Astrocyte (in vitro differentiated cells and primary cell): Measurements from ENCODE around the gene PLEKHG4. TPM values are rescaled to one million over a fixed set of nuclear protein-coding genes. Genes with fewer than 3 reads are reported as not detected.
A peak's percentile ranks its signal among the peaks of the same experiment; 100 is the strongest.

Source experiments
- DNase-seq: peaks from one replicate; pipeline ENCODE4 v3.0.0-alpha.2; 2010; ENCODE audit warnings: low read depth
- FAIRE-seq: peaks from 2 replicates; lab custom pipeline; 2011; peaks lifted over from hg19 to GRCh38; lab: Jason Lieb, UNC
- H2AFZ ChIP-seq: 2 replicates; pipeline ENCODE4 v1.6.0; 2012; ENCODE audit warnings: low read depth, low read length, inconsistent platforms
- H3K27ac ChIP-seq: 2 replicates; pipeline ENCODE4 v1.5.1; 2011; ENCODE audit warnings: low read depth, low read length, inconsistent platforms
- H3K27me3 ChIP-seq: 2 replicates; pipeline ENCODE4 v1.6.0; 2011; ENCODE audit warnings: low read length, inconsistent platforms; ENCODE audit not compliant: insufficient read depth
- H3K36me3 ChIP-seq: 2 replicates; pipeline ENCODE4 v1.5.1; 2011; ENCODE audit warnings: low read length, inconsistent platforms; ENCODE audit not compliant: insufficient read depth
- H3K4me1 ChIP-seq: 2 replicates; pipeline ENCODE4 v1.5.1; 2011; ENCODE audit warnings: low read length, inconsistent platforms; ENCODE audit not compliant: insufficient read depth
- H3K4me2 ChIP-seq: 2 replicates; pipeline ENCODE4 v1.6.0; 2012; ENCODE audit warnings: low read length, inconsistent platforms
- H3K4me3 ChIP-seq: 2 replicates; pipeline ENCODE4 v1.5.1; 2011; ENCODE audit warnings: low read depth, mild to moderate bottlenecking, low read length, inconsistent platforms; ENCODE audit not compliant: insufficient read depth
- H3K79me2 ChIP-seq: 2 replicates; pipeline ENCODE4 v1.6.0; 2012; ENCODE audit warnings: mild to moderate bottlenecking, low read length, inconsistent platforms; ENCODE audit not compliant: insufficient read depth
- H3K9ac ChIP-seq: 2 replicates; pipeline ENCODE4 v1.6.0; 2012; ENCODE audit warnings: mild to moderate bottlenecking, low read length, inconsistent platforms
- H3K9me3 ChIP-seq: 2 replicates; pipeline ENCODE4 v1.5.1; 2012; ENCODE audit warnings: low read depth, mild to moderate bottlenecking, low read length, inconsistent platforms; ENCODE audit not compliant: insufficient read depth
- H4K20me1 ChIP-seq: 2 replicates; pipeline ENCODE4 v1.6.0; 2012; ENCODE audit warnings: low read length, inconsistent platforms; ENCODE audit not compliant: insufficient read depth
- H3K27ac Mint-ChIP-seq: one replicate; pipeline ENCODE4 v1.8.0; 2021; ENCODE audit warnings: mild to moderate bottlenecking, mixed read lengths; ENCODE audit not compliant: unreplicated experiment
- H3K27me3 Mint-ChIP-seq: one replicate; pipeline ENCODE4 v1.8.0; 2021; ENCODE audit warnings: low read depth, mixed read lengths; ENCODE audit not compliant: unreplicated experiment
- H3K36me3 Mint-ChIP-seq: one replicate; pipeline ENCODE4 v1.8.0; 2021; ENCODE audit warnings: low read depth, mixed read lengths; ENCODE audit not compliant: unreplicated experiment
- H3K4me1 Mint-ChIP-seq: one replicate; pipeline ENCODE4 v1.8.0; 2021; ENCODE audit warnings: low read depth, mixed read lengths; ENCODE audit not compliant: unreplicated experiment
- H3K4me3 Mint-ChIP-seq: one replicate; pipeline ENCODE4 v1.8.0; 2021; ENCODE audit warnings: mild to moderate bottlenecking, moderate library complexity, mixed read lengths; ENCODE audit not compliant: unreplicated experiment
- H3K9me3 Mint-ChIP-seq: one replicate; pipeline ENCODE4 v1.8.0; 2021; ENCODE audit warnings: mild to moderate bottlenecking, mixed read lengths; ENCODE audit not compliant: unreplicated experiment
- EZH2 ChIP-seq: IDR thresholded peaks from 2 replicates; pipeline ENCODE4 v1.6.1; 2012; ENCODE audit warnings: mild to moderate bottlenecking, low read length, inconsistent platforms; ENCODE audit not compliant: insufficient read depth
- total RNA-seq: library from RNA; stranded (reverse); gene quantifications from 2 replicates; pipeline ENCODE4 v1.2.1, GENCODE V29; 2021
- TF ChIP-seq, protein P1 (sequence below): IDR thresholded peaks from 2 replicates; pipeline ENCODE4 v1.5.1; 2011; ENCODE audit warnings: low read depth, mild to moderate bottlenecking, inconsistent platforms, low read length, moderate library complexity; ENCODE audit not compliant: insufficient read depth

Gene PLEKHG4
- total RNA-seq, 1 donor from 2014 or later = 2.4 TPM

DNA sequence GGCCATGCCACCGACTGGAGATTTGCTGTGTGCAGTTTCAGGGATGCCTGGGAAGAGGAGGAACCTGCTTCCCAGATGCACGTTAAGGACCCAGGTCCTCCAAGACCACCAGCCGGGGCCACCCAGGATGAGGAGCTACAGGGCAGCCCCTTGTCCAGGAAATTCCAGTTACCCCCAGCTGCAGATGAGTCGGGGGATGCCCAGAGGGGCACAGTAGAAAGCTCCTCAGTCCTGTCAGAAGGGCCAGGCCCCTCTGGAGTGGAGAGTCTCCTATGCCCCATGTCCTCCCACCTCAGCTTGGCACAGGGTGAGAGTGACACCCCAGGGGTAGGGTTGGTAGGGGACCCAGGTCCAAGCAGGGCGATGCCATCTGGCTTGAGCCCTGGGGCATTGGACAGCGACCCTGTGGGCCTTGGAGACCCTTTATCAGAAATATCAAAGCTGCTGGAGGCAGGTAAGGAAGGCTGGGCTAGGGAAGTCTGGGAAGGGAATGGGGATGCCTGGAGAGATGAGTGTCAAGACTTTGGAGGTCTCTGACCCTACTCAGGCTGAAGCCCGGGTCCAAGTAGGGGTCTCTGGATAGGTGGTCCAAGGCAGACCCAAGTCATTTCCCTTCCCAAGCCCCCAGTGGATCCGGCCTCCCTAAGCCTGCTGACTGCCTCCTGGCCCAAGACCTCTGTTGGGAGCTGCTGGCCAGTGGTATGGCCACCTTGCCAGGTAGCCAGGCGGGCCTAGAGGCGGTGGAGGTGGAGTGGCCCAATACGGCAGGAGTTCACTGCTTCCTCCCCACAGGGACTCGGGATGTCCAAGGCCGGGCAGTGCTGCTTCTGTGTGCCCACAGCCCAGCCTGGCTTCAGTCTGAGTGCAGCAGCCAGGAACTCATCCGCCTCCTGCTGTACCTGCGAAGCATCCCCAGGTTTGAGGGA, 1.0 kb downstream of the PLEKHG4 start:
- H3K4me1 Mint-ChIP-seq = peaks cover 28% of the 10 kb centered on the region
- no peak overlapping the region for H2AFZ ChIP-seq
- H3K4me3 Mint-ChIP-seq = no peak overlapping the region
- DNase-seq (no peak), FAIRE-seq (no peak)
- H3K9me3 Mint-ChIP-seq = peaks cover 3% of the 10 kb centered on the region
- peaks cover 6% of the 10 kb centered on the region for H3K36me3 Mint-ChIP-seq
- no peak overlapping the region for H3K27ac ChIP-seq
- H3K27ac Mint-ChIP-seq = no peak overlapping the region
- H3K36me3 ChIP-seq = no peaks in the 10 kb centered on the region
- H3K27me3 Mint-ChIP-seq = peaks cover 18% of the 10 kb centered on the region
- no peaks in the 10 kb centered on the region for H3K9me3 ChIP-seq
- H3K4me1 ChIP-seq = peaks cover 24% of the 10 kb centered on the region
- peak overlapping the region; percentile 82 for H3K4me2 ChIP-seq
- H3K27me3 ChIP-seq = no peaks in the 10 kb centered on the region
- H3K79me2 ChIP-seq = peaks cover 2% of the 10 kb centered on the region
- H4K20me1 ChIP-seq = no peaks in the 10 kb centered on the region
- no peak overlapping the region for H3K9ac ChIP-seq
- no peak overlapping the region for H3K4me3 ChIP-seq
- TF ChIP-seq, protein P1, sequence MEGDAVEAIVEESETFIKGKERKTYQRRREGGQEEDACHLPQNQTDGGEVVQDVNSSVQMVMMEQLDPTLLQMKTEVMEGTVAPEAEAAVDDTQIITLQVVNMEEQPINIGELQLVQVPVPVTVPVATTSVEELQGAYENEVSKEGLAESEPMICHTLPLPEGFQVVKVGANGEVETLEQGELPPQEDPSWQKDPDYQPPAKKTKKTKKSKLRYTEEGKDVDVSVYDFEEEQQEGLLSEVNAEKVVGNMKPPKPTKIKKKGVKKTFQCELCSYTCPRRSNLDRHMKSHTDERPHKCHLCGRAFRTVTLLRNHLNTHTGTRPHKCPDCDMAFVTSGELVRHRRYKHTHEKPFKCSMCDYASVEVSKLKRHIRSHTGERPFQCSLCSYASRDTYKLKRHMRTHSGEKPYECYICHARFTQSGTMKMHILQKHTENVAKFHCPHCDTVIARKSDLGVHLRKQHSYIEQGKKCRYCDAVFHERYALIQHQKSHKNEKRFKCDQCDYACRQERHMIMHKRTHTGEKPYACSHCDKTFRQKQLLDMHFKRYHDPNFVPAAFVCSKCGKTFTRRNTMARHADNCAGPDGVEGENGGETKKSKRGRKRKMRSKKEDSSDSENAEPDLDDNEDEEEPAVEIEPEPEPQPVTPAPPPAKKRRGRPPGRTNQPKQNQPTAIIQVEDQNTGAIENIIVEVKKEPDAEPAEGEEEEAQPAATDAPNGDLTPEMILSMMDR = no peak
- no peak for TF ChIP-seq EZH2

DNA sequence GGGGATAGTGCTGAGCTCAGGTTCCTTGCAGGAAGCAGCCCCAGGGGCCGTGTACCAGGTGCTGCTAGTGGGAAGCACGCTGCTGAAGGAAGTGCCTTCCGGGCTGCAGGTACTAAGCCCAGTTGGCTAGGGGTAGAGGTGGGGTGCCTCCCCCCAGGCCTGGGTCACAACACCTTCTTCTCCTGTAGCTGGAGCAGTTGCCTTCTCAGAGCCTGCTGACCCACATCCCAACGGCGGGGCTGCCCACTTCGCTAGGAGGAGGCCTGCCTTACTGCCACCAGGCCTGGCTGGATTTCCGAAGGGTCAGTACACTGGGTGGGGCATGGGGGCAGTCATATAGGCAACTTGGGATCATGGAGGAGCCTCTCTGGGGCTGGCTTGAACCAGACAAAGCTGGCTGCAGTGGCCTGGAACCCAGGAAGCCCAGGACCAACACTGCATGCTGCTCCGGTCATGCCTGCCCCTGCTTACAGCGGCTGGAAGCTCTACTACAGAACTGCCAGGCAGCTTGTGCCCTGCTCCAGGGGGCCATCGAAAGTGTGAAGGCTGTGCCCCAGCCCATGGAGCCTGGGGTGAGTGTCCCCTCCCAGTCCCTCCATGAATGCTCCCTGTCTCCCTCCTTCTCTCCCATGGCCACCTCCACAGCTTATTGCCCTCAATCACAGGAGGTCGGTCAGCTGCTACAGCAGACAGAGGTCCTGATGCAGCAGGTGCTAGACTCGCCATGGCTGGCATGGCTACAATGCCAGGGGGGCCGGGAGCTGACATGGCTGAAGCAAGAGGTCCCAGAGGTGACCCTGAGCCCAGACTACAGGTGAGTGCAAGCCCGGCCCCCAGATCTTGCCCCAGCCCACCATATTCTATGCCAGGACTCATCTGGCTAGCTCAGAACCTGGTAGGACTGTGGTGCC, 2.5 kb downstream of the PLEKHG4 start:
- Histone ChIP-seq H3K79me2 (peaks cover 2% of the 10 kb centered on the region), H2AFZ (no peak overlapping the region), H3K4me1 (peaks cover 20% of the 10 kb centered on the region), H3K27me3 (no peaks in the 10 kb centered on the region), H3K9ac (no peak overlapping the region), H4K20me1 (no peaks in the 10 kb centered on the region), H3K9me3 (no peaks in the 10 kb centered on the region), H3K4me2 (no peak overlapping the region), H3K4me3 (no peak overlapping the region), H3K27ac (no peak overlapping the region), H3K36me3 (no peaks in the 10 kb centered on the region)
- no peak for FAIRE-seq
- no peak overlapping the region for H3K4me3 Mint-ChIP-seq
- H3K27ac Mint-ChIP-seq = no peak overlapping the region
- no peak for DNase-seq
- TF ChIP-seq EZH2 = no peak
- TF ChIP-seq, protein P1 = no peak
- peaks cover 25% of the 10 kb centered on the region for H3K4me1 Mint-ChIP-seq
- peaks cover 6% of the 10 kb centered on the region for H3K36me3 Mint-ChIP-seq
- peaks cover 3% of the 10 kb centered on the region for H3K9me3 Mint-ChIP-seq
- H3K27me3 Mint-ChIP-seq = peaks cover 25% of the 10 kb centered on the region
